ENCODE measurements around the gene ZSCAN1. TPM values are rescaled to one million over a fixed set of nuclear protein-coding genes. Genes with fewer than 3 reads are reported as not detected.

ZSCAN1 gene
- total and polyA plus RNA-seq, 2 of the 4 experiments (the other 2 are of a cell fraction) = not detected

- Histone ChIP-seq H4K20me1 (ENCODE audit: insufficient read depth, low read length) (no peaks in the 10 kb centered on the region), H3K79me1 (ENCODE audit: low read depth in 1 of 2, low read length in 2 of 2) (no peaks in the 10 kb centered on the region), H3K9ac (ENCODE audit: low read depth, low read length) (no peak overlapping the region), H4K91ac (ENCODE audit: insufficient read depth, low read depth, low read length) (no peak overlapping the region), H2BK15ac (ENCODE audit: low read depth, low read length) (no peak overlapping the region), H3K4ac (ENCODE audit: low read depth, low read length) (no peak overlapping the region), H3K27me3 (ENCODE audit: control insufficient read depth, insufficient read depth, low read length) (no peaks in the 10 kb centered on the region), H2BK5ac (ENCODE audit: low read depth, low read length, poor library complexity, severe bottlenecking) (no peak overlapping the region), H2AK9ac (replicated peaks; ENCODE audit: low read depth, low read length, poor library complexity) (no peak overlapping the region), H3K36me3 (ENCODE audit: control insufficient read depth, insufficient read depth, low read length) (peaks cover 13% of the 10 kb centered on the region), H2BK120ac (ENCODE audit: low read depth, low read length) (no peak overlapping the region), H3K18ac (ENCODE audit: low read depth, low read length) (no peak overlapping the region), H3K4me2 (ENCODE audit: low read depth, low read length) (no peak overlapping the region), H3K4me1 (ENCODE audit: control insufficient read depth, insufficient read depth, low read length) (no peaks in the 10 kb centered on the region), H2BK20ac (ENCODE audit: low read depth, low read length) (no peak overlapping the region), H2AFZ (replicated peaks; ENCODE audit: low read length, poor library complexity) (no peak overlapping the region), H4K5ac (ENCODE audit: low read depth, low read length) (no peak overlapping the region), H4K8ac (ENCODE audit: low read depth in 2 of 2, low read length in 2 of 2) (no peak overlapping the region), H2AK5ac (ENCODE audit: low read depth, low read length) (no peak overlapping the region), H3K4me3 (ENCODE audit: insufficient read depth, low read depth, low read length) (no peak overlapping the region), H3K27ac (ENCODE audit: insufficient read depth, low read length) (no peak overlapping the region), H3K23ac (ENCODE audit: low read depth, low read length) (no peak overlapping the region), H3K9me1 (ENCODE audit: insufficient read depth, low read length) (no peaks in the 10 kb centered on the region), H3K14ac (replicated peaks; ENCODE audit: low read depth, low read length) (no peak overlapping the region), H3K9me3 (ENCODE audit: control insufficient read depth, insufficient read depth, low read length) (peaks cover 55% of the 10 kb centered on the region), H3K56ac (ENCODE audit: extremely low read depth, insufficient read depth, low read length) (no peak overlapping the region)
- in situ Hi-C loops (cut with MboI; ENCODE audit: low sequenced_read_pairs) (no loop called here), dilution Hi-C loops (cut with HindIII; ENCODE audit: low sequenced_read_pairs, unreplicated experiment) (no loop called here), intact Hi-C loops (cut with micrococcal nuclease) (no loop called here)
- DNase-seq (no peak), ATAC-seq (ENCODE audit: low read depth) (no peak)
- WGBS, 2 experiments (ENCODE audit: extremely low coverage in 2 of 2, insufficient read length in 1 of 2) = no CpG with 5 or more reads among the region's 22 CpGs
- no TSS peak for BruUV-seq (replicated peaks)
- ChIA-PET POLR2A (ENCODE audit: unreplicated experiment) (no interaction called here), CTCF (no interaction called here)
- no peak for TF ChIP-seq RAD21 (IDR thresholded peaks at IDR 0.05; ENCODE audit: low read length)
- TF ChIP-seq CHD1 (IDR thresholded peaks at IDR 0.05; ENCODE audit: low read depth, low read length) = no peak
- TF ChIP-seq SMC3 (IDR thresholded peaks at IDR 0.05; ENCODE audit: low read depth, low read length) = no peak
- no peak for TF ChIP-seq CEBPB (IDR thresholded peaks at IDR 0.05; ENCODE audit: low read depth, low read length)
These were observed 23.3 kb upstream of the ZSCAN1 start for GRCh38 chr19:58010507-58010906.
